ENCODE measurements around the gene SHROOM3.
"Not testable (repeated sequence)": the region's sequence is repeated elsewhere in the genome, so short reads cannot be mapped to it uniquely, and the experiment has no call there.

SHROOM3 gene

DNA sequence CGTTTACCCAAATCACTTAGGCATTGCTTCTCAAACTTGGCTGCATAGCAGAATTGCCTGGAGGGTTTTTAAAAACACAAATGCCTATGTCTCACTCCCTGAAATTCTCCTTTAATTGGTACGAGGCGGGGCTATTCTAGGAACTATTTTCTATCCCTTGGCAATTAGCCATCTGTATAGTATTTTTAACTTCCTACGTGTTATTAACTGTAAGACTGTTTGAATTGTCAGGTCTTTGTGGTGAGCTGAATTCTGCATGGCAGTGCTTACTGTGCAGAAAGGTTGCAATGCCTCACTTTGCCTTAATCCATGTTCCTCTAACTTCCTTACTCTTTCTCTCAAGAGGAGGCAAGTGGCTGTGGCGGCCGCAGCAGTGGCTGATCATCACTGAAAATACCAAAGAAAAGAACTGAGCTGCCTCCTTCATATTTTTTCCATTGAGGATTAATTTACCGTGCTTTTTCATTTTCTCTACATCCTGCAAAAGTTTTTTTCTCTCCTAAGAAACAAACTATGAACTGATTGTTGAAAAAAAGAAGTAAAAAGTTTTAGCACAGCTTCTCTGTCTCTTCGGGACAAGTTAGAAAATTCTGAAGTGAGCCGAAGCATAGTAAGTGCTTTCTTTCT, at the start of gene SHROOM3:
TSS of gene SHROOM3 (plus strand) at position 329 of the 627 bp plus-strand sequence. CDS start 824 bp downstream, outside the sequence.
- no peak for DNase-seq

DNA sequence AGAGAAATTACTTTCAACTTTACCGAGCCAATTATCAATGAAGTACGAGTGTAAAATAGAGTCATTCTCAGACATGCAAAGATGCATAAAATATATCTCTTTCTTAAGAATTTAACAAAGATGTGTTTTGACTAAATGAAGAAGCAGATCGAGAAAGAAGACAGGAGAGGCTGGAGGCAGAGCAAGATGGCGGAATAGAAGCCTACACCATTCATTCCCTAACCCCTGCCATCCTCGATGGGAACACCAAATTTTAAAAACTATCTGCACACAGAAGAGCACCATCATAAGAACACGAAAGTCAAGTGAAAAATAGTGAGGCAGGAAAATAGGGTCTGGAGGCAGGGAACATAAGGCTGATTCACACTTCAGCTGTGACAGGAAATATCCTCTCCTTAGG, 49.1 kb upstream of the SHROOM3 start:
- DNase-seq, result no peak

DNA sequence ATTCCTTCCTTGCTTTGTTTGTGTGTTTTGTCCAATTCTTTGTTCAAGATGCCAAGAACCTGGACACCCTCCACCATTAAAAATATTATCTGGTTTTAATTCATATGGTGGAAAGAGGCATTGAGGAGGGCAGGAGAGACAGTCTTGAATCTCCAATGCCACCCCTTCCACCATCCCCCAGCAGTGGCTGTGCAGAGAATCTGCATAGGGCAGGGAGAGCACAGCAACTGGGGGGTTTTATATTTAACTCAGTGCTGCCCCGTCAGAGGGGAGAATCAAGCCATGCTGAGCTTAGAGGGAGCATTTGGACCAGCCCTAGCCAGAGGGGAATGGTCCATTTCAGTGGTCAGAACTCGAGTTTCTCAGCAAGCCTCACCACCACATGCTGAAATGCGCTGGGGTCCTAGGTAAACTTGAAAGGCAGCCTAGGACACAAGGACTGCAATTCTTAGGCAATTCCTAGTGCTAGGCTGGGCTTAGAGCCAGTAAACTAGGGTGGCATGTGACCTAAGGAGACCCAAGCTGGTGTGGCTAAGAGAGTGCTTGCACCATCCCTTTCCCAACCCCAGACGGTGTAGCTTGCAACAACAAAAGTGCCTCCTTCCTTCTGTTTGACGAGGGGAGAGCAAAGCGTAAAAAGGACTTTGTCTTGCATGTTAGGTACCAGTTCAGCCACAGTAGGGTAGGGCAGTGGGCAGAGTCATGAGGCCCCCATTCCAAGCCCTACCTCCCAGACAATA, 48.3 kb upstream of the SHROOM3 start:
- no peak for DNase-seq

DNA sequence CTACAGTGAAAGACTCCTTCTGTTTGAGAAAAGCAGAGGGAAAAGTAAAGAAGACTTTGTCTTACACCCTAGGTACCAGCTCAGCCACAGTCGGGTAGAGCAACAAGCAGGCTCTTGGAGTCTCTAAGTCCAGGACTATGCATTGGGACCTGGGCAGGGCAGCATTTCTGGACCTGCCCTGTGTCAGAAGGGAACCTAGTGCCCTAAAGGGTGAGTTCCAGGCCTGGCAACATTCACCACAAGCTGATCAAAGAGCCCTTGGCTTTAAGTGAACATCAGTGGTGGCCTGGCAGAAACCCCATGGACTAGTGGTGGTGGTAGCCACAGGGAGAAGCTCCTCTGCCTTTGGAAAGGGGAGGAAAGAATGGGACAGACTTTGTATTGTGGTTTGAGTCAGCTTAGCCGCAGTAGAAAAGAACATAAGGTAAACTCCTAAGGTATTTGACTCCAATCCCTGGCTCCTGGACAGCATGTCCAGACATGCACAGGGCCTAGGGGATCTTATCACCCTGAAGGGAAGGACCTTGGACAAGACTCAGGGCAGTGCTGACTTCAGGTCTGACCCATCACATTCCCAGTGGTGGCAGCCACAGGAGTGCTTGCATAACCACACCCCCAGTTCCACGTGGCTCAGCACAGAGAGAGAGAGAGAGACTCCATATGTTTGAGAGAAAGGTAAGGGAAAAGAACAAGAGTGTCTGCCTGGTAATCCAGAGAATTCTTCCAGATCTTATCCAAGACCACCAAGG, 46.7 kb upstream of the SHROOM3 start:
- no peak for DNase-seq

DNA sequence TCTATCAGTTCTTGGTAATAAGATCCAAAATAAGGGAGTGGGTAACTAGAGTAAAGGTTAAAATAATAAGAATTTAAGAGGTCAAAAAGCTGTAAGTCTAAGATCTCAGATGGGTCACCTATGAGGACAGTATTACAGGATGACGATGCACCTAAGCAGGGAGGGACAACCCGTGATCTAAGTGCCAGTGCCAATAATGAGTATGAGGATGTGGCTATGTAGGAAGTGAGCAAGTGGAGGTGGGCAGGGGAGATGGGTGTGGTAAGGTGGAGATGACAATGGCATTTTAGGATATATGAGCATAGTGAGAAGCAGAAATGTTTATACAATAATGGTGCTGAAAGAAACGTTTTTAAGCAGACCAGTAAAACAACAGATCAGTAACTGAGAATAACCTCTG, 33.4 kb upstream of the SHROOM3 start:
- no peak for DNase-seq

DNA sequence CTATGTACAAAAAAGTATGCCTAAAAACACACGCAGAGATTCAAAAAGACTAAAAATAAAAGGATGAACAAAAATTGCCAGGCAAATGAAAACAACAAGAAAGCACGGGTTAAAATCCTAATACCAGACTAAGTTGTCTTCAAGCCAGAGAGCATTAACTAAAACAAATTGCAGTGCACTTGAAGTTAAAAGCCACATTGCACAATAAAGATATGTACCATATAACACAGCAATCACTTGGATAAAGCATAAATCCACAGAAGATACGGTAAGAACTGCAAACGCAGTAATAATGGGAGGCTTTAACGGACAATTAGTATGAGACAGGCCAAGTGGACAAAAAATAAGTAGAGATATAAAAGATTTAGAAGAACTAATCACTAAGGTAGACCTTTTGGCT, 28.9 kb upstream of the SHROOM3 start:
- DNase-seq, result no peak

DNA sequence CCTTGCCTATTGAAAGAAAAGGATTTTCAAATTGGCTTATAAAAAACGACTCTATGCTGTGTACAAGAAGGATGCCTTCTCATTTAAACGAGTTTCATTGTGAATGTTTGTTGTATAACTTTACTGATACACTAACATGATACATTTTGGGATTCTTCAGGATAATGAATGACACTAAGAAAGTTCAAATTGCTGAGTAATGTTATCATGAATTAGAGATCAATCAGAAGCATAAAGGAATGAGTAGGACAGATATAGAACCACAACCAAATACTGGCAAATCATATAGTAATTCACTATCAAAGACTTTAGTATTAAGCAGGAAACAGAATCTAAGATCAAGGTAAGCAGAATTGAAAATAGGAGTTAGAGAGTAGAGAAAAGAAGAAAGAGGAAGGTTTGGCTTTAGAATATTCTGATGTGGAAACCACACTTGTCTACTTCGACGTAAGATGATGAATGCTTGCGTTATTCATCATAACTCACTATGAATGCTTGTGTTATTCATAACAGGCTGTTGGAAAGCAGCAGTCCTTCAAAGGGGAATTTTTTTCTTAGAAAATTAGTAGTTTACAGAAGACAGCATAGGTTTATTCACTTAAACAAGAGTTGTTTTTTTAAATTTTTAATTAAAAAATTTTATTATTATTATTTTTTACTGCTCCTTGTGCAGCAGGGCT, 27.4 kb upstream of the SHROOM3 start:
- no peak for DNase-seq

DNA sequence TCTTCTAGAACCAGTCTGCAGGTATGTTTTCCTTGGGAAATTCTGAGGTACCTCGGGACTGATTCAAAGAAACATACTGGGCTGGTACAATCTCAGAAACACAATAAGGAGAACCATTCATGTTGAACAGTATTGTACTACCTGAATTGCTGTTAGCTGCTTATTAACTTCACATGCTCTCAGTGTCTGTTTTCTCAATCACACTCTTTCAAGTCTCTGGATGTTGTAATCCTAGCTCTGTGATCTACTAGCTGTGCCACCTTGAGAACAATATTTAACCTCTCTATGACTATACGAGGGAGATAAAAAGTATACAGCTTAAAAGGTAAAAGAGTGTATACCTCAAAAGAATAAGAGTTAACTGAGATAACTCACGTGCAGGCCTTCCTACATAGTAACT, 24.4 kb upstream of the SHROOM3 start:
- DNase-seq, result no peak

DNA sequence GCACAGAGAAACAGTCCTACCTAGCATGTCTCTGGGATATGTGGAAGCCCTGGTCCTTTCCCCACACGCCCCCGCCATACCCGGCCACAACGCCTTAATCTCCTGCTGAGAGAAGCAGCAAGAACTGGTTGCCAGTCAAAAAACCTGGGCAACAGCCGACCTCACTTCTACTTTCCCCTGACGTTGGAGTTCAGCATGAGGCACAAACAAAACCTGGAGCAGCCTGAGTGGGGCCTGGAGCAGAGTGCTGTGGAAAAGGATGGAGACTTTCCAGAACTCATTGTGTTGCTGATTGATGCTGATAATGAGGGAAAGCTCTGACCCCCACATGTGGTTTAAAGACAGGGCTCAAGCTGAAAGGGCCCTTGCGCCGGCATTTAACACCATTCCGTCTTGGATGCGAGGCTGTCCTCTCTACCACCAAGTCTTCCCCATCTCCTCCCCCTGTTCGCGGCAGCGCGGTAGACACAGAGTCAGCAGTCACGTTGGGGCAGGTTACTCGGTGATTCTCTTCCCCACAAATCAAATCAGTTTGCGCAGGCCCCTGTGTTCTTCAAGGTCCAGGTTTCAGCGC, 14.8 kb upstream of the SHROOM3 start:
- DNase-seq, result no peak

DNA sequence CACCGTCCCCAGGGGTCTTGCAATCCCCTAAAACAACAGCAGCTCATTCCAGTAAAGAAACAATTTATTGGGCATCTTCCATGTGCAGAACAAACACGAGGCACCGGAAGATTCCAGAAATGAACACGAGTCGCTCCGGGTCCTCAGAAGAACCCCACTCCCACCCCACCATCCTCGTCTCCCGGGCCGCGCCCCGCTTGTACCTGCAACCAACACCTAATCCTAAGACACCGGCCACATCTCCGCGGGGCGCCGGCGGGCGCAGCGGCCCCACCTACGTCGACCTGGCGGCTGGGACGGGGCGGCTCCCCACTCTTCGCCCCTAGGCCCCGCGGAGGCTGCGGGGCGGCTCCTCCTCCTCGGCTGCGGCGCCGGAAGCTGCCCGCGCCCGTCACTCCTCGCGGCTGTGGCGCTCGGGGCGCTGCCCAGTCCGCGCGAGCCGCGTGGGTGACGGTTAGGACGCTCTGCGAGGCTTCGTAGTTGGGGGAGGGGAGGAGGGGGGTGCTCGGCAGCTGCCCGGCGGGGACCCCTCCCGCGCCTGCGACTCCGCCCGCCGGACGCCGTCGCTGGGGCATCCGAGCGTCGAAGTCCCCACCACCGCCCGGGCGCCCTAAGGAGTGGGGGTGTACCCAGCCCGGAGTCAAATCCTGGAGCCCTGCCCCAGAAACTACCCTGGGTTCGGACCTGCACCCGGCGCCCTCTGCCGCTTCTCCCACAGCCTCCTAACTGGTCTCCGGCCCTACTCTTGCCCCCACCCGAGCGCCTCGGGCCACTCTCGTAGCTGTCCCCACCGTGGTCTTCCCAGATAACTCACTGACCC, 14.1 kb upstream of the SHROOM3 start, which contains the start of gene CCDC158:
TSS of gene CCDC158 (minus strand) at position 380 of the 820 bp plus-strand sequence. CDS start 17,934 bp downstream, outside the sequence.
- DNase-seq, result no peak

DNA sequence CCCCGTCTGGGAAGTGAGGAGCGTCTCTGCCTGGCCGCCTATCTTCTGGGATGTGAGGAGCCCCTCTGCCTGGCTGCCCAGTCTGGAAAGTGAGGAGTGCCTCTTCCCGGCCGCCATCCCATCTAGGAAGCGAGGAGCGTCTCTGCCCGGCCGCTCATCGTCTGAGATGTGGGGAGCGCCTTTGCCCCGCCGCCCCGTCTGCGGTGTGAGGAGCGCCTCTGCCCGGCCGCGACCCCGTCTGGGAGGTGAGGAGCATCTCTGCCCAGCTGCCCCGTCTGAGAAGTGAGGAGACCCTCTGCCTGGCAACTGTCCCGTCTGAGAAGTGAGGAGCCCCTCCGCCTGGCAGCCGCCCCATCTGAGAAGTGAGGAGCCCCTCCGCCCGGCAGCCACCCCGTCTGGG, 11.9 kb upstream of the SHROOM3 start:
- DNase-seq, result not testable (repeated sequence)

DNA sequence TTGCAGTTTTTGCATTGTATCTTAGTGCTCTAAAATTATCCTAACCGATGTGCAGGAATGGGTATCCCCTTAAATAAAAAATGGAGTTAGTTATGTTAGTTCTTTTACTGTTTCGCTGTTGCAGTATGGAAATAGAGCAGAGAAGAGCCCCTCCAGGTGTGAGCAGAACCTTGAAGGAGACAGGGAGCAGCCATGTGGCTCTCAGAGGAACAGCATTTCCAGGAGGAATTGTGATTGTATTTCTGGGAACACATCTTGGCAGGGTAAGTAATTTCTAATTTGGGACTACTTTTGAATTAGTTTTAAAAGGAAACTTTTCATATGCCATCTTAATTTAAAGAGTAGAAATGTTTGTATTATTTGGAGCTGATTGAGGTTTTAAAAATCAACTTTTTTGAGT, 8.8 kb upstream of the SHROOM3 start:
- no peak for DNase-seq

DNA sequence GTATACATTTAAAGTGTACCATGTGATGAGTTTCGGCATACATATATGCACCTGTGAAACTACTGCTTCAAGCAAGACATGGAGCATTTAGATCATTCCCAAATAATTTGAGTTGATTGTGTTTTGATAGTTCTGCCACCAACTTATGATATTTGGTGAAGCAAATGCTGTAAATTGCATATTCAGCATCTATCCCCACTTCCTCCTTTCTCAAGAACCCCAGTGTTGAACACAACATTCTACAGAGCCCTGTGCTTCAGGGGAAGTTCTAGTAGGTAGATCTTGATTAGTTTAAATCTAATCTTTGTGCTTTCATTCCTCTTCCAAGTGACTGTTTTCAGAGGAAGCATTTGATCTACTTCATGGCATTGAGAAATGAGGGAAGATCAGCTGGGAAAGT, 5.4 kb upstream of the SHROOM3 start:
- no peak for DNase-seq

DNA sequence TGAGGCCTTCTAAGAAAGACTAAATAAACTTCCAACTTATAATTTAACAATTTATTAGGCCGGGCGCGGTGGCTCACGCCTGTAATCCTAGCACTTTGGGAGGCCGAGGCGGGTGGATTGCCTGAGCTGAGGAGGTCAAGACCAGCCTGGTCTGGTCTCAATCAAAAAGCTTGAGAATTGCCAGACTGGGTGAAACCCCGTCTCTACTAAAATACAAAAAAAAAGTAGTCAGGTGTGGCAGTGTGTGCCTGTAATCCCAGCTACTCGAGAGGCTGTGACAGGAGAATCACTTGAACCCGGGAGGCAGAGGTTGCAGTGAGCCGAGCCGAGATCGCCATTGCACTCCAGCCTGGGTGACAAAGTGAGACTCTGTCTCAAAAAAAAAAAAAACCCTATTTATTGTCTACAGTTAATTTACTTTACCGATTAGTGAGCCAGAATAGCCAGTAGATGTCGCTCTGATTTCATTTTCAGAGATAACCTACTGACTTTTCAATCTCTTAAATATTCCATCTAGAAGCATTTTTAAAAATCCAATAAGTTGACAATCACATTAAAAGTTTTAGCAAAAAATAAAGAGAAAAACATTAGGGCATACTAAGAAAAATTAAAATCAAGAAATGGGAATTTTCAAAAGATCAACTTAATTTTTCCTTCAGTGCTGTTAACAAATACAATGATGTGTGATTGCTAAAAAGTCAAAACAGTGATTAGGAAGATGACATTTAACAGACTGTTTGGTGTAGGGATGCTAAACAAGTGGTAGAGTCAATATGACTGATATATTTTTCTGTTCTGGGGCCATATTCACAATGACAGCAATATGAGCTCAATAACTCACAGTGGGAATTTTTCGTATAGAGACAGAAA, 4.3 kb upstream of the SHROOM3 start:
- DNase-seq, result no peak

DNA sequence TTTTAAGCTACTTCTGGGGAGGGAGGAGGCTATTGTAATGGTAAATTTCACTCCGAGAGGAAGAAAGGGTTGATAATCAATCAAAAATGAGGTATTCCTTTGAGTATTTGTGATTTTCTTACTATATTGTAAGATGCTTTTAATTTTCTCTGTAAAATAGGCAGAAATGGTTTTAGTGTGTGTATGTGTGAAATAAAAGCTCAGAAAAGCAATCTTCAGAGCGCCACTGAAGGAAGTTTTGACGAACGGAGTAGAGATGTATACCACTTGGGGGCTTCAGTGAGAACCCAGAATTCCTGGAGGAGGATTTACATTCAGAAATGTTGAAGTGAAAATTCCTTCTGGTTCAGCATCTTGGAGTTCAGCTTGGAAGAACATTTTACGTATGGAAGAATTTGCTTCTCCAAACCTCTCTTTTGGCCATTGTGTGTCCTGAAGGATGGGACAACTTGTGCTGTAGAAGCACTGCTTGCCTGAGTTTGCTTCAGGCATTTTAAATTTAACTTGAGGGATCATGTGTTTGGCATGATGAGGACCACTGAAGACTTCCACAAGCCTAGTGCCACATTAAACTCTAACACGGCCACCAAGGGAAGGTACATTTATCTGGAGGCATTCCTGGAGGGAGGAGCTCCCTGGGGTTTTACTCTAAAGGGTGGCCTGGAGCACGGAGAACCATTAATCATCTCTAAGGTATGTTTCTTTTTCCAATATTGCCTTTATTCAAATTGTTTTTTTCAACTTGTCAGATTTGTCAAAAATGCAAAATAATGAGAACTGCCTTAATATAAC, 695 bp downstream of the SHROOM3 start:
- no peak for DNase-seq

DNA sequence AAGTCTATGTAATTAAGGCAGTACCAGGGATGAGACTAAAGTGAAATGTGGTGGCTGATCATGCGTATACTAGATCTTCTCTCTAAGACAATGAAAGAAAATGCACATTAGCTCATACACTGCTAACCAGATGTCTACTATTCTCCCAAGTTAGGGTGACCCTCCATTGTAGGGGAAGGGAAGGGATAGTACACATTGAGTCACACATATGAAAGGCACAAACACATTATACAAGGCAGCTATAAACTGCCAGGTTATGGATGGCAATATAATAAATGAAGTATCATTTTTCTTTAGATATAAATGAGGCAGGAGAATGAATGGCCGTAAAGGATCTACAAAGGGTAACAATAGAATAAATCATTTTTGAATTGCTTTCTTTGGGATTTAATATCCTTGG, 4.5 kb downstream of the SHROOM3 start:
- no peak for DNase-seq

DNA sequence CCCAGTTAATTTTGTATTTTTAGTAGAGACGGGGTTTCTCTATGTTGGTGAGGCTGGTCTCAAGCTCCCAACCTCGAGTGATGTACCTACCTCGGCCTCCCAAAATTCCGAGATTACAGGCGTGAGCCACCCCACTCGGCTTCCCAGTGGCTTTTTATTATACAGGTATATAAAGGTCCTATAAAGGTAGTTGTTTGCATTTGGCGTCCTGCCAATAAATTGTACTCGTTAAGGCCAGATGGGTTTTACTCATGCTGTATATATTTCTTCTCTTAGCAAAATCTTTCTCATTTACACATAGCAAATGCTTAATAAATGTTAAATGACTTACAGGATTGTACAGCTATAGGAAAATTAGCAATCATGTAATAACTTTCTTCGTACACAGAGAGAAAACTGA, 6.9 kb downstream of the SHROOM3 start:
- DNase-seq, result no peak

DNA sequence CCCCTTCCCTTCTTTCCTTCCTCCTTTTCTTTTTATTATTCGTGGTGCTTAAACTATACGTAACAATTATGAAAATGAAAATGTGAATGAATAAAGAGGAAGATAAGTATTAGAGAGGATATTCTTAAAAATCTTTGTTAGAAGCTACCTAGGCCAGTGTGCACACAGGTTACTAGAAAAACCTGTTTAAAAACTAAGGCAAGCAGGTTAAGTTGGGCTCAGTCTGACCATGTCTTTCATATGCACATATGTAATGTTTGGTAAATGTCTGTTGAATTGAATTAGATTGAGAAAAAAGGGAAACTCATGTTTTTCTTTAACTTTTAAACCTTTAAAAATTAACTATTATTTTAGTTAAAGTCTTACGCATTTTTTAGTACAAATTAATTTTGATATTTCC, 7.8 kb downstream of the SHROOM3 start:
- DNase-seq, result no peak

DNA sequence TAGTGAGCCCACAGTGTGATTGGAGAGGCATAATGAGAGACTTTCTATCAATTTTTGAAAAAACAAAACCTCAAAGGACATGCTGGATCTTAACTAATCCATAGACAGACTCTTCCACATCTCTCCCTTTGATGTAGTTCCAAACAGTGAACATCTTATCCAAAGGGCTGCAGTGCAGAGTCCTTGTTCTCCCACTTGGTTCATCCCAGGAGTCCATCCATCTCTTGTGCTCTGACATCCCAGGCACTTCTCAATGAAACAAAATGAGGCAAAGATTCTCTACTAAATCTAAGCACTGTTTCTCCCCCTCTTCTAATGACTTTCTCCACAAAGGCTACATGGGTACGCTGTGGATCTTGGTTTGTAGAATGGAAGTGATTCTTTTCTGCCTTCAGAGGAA, 8.3 kb downstream of the SHROOM3 start:
- DNase-seq, result no peak

DNA sequence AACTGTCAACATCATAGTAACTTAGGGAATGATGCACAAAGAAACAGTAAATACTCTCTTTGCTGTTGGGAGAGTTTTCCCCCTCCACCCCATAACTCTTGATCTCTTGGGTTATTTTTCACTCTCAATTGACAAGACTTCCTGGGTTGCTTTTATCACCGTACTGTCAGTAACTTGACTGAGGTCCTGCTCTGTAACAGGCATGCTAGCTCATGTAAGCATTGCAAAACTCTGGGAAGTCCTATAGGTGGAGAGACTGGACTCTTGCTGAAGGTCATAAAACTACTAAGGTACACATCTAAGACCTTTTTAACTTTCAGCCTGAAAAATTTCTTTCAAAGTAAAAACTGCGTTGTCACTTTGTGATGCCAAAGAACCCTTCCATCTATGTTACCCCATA, 10.9 kb downstream of the SHROOM3 start:
- no peak for DNase-seq
